GM18507 (cell line): ENCODE data around the gene TMCC3.

Experiments used
- DNase-seq: peaks from one replicate; pipeline ENCODE4 v3.0.0; 2011; ENCODE audit warnings: low read depth; ENCODE audit not compliant: insufficient read length; ENCODE audit errors: extremely low spot score
- FAIRE-seq: peaks from 2 replicates; lab custom pipeline; 2011; peaks lifted over from hg19 to GRCh38; lab: Jason Lieb, UNC

Gene TMCC3

GRCh38 chr12:94587266-94588241 lies 62.8 kb downstream of the TMCC3 start:
- FAIRE-seq (no peak), DNase-seq (no peak)

GRCh38 chr12:94586589-94587259 lies 63.6 kb downstream of the TMCC3 start:
- no peak for DNase-seq
- peak; percentile 9 for FAIRE-seq

- no peak for FAIRE-seq
- DNase-seq = no peak
Observed at GRCh38 chr12:94585626-94586025, 64.7 kb downstream of the TMCC3 start.

- no peak for FAIRE-seq
Observed at GRCh38 chr12:94584377-94584776, 66.0 kb downstream of the TMCC3 start.

GRCh38 chr12:94582591-94582990 lies 67.8 kb downstream of the TMCC3 start:
- FAIRE-seq = no peak
- DNase-seq = no peak

More at GRCh38 chr12:94584377-94584776, 66.0 kb downstream of the TMCC3 start:
- no peak for DNase-seq

- no peak for FAIRE-seq
- no peak for DNase-seq
Observed at GRCh38 chr12:94575645-94576403, 74.5 kb downstream of the TMCC3 start.

GRCh38 chr12:94575024-94575423 lies 75.3 kb downstream of the TMCC3 start:
- DNase-seq (no peak), FAIRE-seq (no peak)

GRCh38 chr12:94571556-94571955 lies 78.8 kb downstream of the TMCC3 start:
- DNase-seq (no peak), FAIRE-seq (no peak)

GRCh38 chr12:94570161-94570560 lies 80.2 kb downstream of the TMCC3 start:
- no peak for FAIRE-seq
- no peak for DNase-seq

GRCh38 chr12:94567761-94568160 lies 82.6 kb downstream of the TMCC3 start:
- no peak for FAIRE-seq
- DNase-seq = no peak

- no peak for FAIRE-seq
Observed at GRCh38 chr12:94566345-94566744, 84.0 kb downstream of the TMCC3 start.

GRCh38 chr12:94565683-94566082 lies 84.7 kb downstream of the TMCC3 start:
- no peak for DNase-seq
- FAIRE-seq = no peak

More at GRCh38 chr12:94566345-94566744, 84.0 kb downstream of the TMCC3 start:
- DNase-seq = no peak

GRCh38 chr12:94563286-94563685 lies 87.1 kb downstream of the TMCC3 start:
- DNase-seq = no peak
- FAIRE-seq = peak; percentile 24

- FAIRE-seq (peak; percentile 87), DNase-seq (peak; percentile 23)
Observed at GRCh38 chr12:94561943-94562411, 88.4 kb downstream of the TMCC3 start.

- FAIRE-seq = peak; percentile 81
- peak; percentile 37 for DNase-seq
Observed at GRCh38 chr12:94560431-94561221, 89.7 kb downstream of the TMCC3 start.

GRCh38 chr12:94558612-94559011 lies 91.7 kb downstream of the TMCC3 start:
- DNase-seq (no peak), FAIRE-seq (no peak)

GRCh38 chr12:94557746-94558295 lies 92.5 kb downstream of the TMCC3 start:
- FAIRE-seq (no peak), DNase-seq (no peak)

- FAIRE-seq = no peak
- no peak for DNase-seq
Observed at GRCh38 chr12:94555687-94556086, 94.7 kb downstream of the TMCC3 start.

- FAIRE-seq = no peak
- no peak for DNase-seq
Observed at GRCh38 chr12:94553875-94554274, 96.5 kb downstream of the TMCC3 start.
